ENCODE results near the gene RPTOR.
A peak's percentile ranks its signal among the peaks of the same experiment; 100 is the strongest.

RPTOR gene

DNA sequence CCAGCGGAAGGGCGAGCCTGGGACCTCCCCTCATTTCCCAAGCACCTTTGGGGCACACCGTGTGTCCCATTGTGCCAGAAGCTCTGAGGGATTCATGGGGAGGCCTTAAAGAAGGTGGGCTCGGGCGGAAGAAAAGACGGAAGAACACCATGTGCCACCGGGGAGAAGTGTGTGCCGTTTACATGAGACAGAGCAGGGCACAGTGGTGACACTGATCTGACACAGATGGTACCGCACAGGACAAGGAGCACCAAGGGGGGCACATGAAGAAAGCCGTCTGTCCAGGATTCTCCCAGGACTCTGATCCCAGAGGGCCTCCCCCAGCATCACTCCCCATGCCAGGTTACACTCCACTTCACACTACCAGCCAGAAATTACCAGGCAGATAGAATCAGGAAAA lies 318.3 kb downstream of the RPTOR start:
- TF ChIP-seq, protein P1, sequence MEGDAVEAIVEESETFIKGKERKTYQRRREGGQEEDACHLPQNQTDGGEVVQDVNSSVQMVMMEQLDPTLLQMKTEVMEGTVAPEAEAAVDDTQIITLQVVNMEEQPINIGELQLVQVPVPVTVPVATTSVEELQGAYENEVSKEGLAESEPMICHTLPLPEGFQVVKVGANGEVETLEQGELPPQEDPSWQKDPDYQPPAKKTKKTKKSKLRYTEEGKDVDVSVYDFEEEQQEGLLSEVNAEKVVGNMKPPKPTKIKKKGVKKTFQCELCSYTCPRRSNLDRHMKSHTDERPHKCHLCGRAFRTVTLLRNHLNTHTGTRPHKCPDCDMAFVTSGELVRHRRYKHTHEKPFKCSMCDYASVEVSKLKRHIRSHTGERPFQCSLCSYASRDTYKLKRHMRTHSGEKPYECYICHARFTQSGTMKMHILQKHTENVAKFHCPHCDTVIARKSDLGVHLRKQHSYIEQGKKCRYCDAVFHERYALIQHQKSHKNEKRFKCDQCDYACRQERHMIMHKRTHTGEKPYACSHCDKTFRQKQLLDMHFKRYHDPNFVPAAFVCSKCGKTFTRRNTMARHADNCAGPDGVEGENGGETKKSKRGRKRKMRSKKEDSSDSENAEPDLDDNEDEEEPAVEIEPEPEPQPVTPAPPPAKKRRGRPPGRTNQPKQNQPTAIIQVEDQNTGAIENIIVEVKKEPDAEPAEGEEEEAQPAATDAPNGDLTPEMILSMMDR (IDR thresholded peaks at IDR 0.05; ENCODE audit: low read depth, low read length, missing control alignments) = no peak
- H3K4me3 ChIP-seq (ENCODE audit: low read depth, low read length) = no peak overlapping the region
- DNase-seq (ENCODE audit: low read depth) = no peak

DNA sequence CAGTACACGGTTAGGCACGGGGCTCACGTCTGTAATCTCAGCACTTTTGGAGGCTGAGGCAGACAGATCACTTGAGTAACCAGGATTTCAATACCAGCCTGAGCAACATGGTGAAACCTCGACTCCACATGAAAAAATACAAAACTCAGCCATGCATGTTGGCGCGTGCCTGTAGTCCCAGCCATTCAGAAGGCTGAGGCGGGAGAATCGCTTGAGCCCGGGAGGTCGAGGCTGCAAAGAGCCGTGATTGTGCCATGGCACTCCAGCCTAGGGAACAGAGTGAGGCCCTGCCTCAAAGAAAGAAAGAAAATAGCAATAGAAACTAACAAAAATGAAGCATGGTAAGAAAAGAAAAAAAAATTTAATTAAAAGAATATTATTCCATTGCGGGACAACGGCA lies 319.0 kb downstream of the RPTOR start:
- DNase-seq (ENCODE audit: low read depth) = no peak
- TF ChIP-seq, protein P1 (IDR thresholded peaks at IDR 0.05; ENCODE audit: low read depth, low read length, missing control alignments) = no peak

DNA sequence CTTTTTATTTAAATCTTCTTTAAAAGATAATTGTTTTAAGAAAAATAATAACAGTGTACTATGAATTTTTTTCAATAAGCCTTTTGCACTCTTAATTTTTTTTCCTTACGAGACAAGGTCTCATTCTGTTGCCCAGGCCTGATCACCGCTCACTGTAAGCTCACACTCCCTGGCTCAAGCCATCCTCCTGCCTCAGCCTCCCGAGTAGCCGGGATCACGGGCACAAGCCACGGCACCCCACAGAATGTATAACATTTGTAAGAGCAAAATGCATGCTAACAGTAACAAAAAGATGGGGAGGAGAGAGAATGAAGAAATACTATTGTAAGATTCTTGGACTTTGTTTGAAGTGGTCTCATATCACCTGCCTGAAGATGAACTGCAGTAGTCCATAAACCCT lies 320.1 kb downstream of the RPTOR start:
- TF ChIP-seq, protein P1 (IDR thresholded peaks at IDR 0.05; ENCODE audit: low read depth, low read length, missing control alignments) = no peak
- no peak overlapping the region for H3K4me3 ChIP-seq (ENCODE audit: low read depth, low read length)
- DNase-seq (ENCODE audit: low read depth) = no peak

More for the DNA sequence above, 319.0 kb downstream of the RPTOR start:
- H3K4me3 ChIP-seq (ENCODE audit: low read depth, low read length) = no peak overlapping the region

DNA sequence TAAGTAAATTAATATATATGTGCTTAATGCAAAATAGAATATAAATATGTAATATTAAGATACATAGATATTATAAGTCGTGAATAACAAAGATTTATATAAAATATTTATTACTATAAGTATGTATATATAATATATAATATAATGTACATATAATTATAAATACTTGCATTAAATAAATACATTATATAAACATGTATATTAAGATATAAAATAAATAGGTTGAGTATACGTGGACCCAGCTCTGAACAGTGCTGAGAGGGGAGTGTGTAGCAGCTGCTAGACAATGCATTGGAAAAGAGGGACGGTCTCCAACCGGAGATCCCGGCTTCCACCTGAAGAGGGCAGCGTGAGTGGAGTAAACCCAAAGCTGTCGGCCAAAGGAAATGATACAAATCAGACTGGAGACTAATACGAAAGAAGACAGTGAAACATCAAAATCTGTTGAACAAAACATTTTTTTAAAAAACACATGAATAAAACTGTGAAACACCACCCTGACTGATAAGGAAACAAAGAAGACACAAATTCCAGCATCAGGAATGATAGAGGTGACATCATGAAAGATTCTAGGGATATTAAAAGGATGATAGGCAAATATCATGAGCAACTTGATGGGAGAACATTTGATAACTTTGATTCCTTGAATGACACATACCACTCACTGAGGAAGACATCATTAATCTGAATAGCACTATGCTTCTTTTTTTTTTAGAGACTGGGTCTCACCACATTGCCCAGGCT lies 321.6 kb downstream of the RPTOR start:
- H3K4me3 ChIP-seq (ENCODE audit: low read depth, low read length) = no peak overlapping the region
- DNase-seq (ENCODE audit: low read depth) = peak; percentile 33
- TF ChIP-seq, protein P1 (IDR thresholded peaks at IDR 0.05; ENCODE audit: low read depth, low read length, missing control alignments) = peak; percentile 69

DNA sequence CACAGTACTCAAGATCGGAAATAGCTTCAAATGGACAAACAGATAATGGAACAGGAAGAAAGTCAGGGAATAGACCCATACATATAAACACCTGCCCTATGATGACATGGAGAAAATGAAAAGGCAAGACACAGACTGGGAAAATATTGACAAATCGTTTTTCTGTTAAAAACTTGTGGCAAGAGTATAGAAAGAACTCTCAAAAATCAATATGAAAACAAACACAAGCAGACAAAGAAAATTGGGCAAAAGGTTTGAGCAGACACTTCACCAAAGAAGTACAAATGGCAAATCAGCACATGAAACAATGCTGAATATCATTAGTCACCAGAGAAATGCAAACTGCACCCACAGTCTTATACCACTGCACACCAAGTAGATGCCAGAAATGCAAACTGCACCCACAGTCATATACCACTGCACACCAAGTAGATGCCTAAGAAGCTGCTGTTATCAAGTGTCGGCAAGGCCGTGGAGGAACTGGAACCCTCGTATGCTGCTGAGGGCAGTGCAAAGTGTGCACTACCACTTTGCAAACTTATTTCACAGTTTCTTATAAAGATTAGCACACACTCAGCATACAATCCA lies 323.5 kb downstream of the RPTOR start:
- no peak overlapping the region for H3K4me3 ChIP-seq (ENCODE audit: low read depth, low read length)

DNA sequence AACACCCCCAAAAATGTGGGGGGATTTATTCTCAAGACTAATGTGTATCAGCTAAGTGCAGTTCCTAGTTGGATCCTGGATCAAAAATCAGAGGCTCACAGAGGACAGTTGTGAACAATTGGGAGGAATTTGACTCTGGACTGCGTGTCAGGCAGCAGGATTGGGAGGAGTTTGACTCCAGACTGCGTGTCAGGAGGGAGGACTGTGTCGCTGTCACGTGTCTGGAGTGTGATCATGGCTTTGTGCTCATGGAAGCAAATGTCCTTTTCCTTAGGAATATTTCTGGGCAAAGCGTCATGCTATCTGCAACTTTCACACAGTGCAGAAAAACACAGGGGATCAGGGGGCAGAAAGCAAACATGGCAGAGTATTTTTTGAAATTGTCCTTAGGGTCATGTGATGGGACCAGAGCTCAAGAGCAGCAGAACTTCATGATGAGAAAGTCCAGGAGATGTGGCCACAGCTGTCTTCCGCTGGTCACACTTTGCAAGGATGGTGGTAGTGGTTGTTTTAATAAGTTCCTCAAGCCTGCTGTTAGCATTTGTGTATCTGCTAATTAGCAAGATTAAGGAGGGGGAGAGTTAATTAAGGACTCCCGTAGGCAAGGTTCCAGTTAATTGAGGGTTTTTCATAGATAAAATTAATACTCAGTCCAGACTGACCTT lies 325.0 kb downstream of the RPTOR start:
- no peak for DNase-seq (ENCODE audit: low read depth)
- TF ChIP-seq, protein P1 (IDR thresholded peaks at IDR 0.05; ENCODE audit: low read depth, low read length, missing control alignments) = no peak
- no peak overlapping the region for H3K4me3 ChIP-seq (ENCODE audit: low read depth, low read length)

More for the DNA sequence above, 323.5 kb downstream of the RPTOR start:
- DNase-seq (ENCODE audit: low read depth) = no peak
- TF ChIP-seq, protein P1 (IDR thresholded peaks at IDR 0.05; ENCODE audit: low read depth, low read length, missing control alignments) = no peak

All from GM12864 (cell line).